HAP-1 (cell line): ENCODE measurements around the gene SCAI.
"Not testable (repeated sequence)": the region's sequence is repeated elsewhere in the genome, so short reads cannot be mapped to it uniquely, and the experiment has no call there.

Experiments used
- DNase-seq, 2 experiments: peaks; one replicate each; pipeline ENCODE4 v3.0.0-alpha.2; 2016 to 2020; ENCODE audit warnings: low spot score in 2 of 2
- H3K27me3 ChIP-seq: fragments of 250-450 bp; sonication (Bioruptor Pico); 2 replicates; pipeline ENCODE4 v1.5.1; 2020; ENCODE audit warnings: low read depth, mild to moderate bottlenecking, moderate library complexity
- H3K36me3 ChIP-seq: fragments of 250-450 bp; sonication (Bioruptor Pico); replicated peaks from 2 replicates; pipeline ENCODE4 v1.5.1; 2020; ENCODE audit warnings: mild to moderate bottlenecking
- H3K4me1 ChIP-seq: fragments of 250-450 bp; sonication (Bioruptor Pico); 2 replicates; pipeline ENCODE4 v1.5.1; 2020; ENCODE audit warnings: mild to moderate bottlenecking
- H3K4me3 ChIP-seq: fragments of 250-450 bp; sonication (Bioruptor Pico); 2 replicates; pipeline ENCODE4 v1.5.1; 2020; ENCODE audit warnings: mild to moderate bottlenecking, moderate library complexity
- H3K9me3 ChIP-seq: fragments of 250-450 bp; sonication (Bioruptor Pico); 2 replicates; pipeline ENCODE4 v1.5.1; 2020; ENCODE audit warnings: mild to moderate bottlenecking, moderate library complexity
- in situ Hi-C: fragments of 300-500 bp; cut with MboI; formaldehyde crosslinking; loops from 3 replicates; pipeline ENCODE4 v1.14.3; 2020; ENCODE audit warnings: low sequenced_read_pairs, inconsistent platforms, mixed read lengths

The SCAI gene

DNA sequence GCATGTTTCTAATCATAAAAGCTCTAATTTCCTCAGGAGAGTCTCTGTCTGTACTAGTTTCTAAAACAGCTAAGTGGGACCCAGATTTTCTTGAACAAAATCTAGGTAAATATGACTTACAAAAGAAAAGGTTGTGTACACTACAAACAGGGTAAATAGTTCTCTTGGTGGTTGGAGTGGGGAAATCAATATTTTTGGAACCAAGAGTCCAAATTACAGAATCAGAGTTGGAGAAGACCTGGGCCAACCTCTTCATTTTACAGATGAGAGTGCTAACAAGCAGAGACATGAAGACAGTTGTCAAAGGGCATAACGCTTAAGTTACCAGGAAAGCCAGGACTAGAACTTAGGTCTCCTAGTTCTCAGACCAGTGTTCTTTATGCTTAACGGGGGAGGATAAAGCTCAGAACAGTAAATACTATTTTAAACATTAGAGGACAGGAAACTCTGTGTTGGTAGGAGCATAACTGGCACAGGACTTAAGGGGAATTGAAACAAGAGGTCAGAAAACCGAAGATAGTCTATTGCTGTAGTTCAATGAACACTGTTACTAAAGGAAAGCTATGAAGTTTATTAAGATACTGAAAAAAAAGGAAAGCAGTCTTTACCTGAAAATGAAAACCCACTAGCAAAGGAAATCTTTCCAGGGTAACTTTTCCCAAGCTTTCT lies 193.1 kb downstream of the SCAI start:
- H3K9me3 ChIP-seq: no peaks in the 10 kb centered on the region
- H3K36me3 ChIP-seq: no peaks in the 10 kb centered on the region
- no peak overlapping the region for H3K4me3 ChIP-seq
- H3K27me3 ChIP-seq: no peaks in the 10 kb centered on the region
- no peak for DNase-seq
- in situ Hi-C loops: no loop called here
- H3K4me1 ChIP-seq: peaks cover 11% of the 10 kb centered on the region

- Histone ChIP-seq H3K9me3 (no peaks in the 10 kb centered on the region), H3K4me3 (no peak overlapping the region), H3K27me3 (no peaks in the 10 kb centered on the region), H3K4me1 (peaks cover 11% of the 10 kb centered on the region), H3K36me3 (no peaks in the 10 kb centered on the region)
- DNase-seq: no peak
- in situ Hi-C loops: no loop called here
Observed at GRCh38 chr9:124949387-124949786, 193.9 kb downstream of the SCAI start.

DNA sequence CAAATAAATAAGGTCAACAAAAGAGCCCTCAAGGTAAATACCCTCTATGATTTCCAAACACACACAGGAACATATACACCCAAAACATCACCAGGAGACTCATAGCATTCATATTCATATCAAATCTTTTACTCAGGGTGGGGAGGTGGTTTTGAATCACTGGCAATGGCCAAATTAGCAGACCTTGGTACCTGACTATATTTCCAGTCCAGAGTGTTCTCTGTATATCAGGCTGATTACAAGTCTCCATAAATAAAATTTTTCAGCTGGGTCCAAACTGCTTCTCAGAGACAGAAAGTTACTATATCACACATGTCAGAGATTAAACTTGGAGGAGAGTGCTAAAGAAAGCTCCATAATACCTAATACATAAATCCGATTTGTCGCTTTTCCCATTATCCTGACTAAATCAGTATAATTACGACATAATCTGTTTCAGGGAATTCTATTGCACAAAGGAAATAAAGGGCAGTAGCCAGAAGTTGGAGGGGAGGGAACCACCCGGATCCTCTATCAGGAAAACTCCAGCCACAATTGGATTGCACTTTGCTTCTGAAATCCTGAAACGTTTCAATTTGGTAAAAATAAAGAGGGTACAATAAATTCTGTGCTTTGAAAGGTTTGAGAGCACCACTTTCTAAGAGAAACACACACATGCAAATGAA lies 195.5 kb downstream of the SCAI start:
- Histone ChIP-seq H3K4me1 (peaks cover 15% of the 10 kb centered on the region), H3K9me3 (no peaks in the 10 kb centered on the region), H3K4me3 (no peak overlapping the region), H3K27me3 (no peaks in the 10 kb centered on the region), H3K36me3 (no peaks in the 10 kb centered on the region)
- in situ Hi-C loops: no loop called here
- peak; percentile 26 to 27 for DNase-seq

- H3K4me1 ChIP-seq: peaks cover 23% of the 10 kb centered on the region
- no peaks in the 10 kb centered on the region for H3K27me3 ChIP-seq
- H3K36me3 ChIP-seq: no peaks in the 10 kb centered on the region
- in situ Hi-C loops: no loop called here
- no peak overlapping the region for H3K4me3 ChIP-seq
- H3K9me3 ChIP-seq: no peaks in the 10 kb centered on the region
- DNase-seq: no peak
Observed at GRCh38 chr9:124946167-124946566, 197.2 kb downstream of the SCAI start.

DNA sequence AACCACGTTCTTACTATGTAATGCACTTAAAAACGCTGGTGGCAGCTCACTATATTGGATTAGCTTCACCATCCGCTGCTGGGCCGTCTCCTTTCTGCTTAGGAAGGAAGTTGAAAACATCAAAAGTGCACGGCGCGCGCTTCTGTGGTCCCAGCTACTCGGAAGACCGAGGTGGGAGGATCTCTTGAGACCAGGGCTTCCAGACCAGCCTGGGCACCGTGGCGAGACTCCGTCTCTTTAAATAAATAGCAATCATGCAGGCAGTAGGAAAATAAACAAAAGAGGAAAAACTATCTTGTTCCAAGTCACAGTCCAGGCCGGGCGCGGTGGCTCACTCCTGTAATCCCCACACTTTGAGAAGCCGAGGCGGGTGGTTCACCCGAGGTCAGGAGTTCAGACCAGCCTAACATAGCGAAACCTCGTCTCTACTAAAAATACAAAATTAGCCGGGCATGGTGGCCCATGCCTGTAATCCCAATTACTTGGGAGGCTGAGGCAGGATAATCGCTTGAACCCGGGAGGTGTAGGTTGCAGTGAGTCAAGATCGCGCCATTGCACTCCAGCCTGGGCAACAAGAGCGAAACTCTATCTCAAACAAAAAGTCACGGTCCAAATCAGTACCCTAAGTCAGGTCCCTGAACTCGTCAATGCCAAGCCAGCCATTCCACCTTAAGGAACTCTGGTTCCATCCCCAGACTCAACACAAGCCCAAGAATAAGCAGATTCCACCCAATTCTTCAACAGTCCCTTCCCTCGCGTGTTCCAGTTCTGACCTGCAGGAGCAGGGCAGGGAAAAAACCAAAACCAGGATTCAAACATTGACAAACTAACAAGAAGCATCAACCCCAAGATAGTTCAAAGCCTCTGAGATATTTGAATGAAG lies 201.4 kb downstream of the SCAI start:
- peak; percentile 9 to 58 for DNase-seq
- Histone ChIP-seq H3K36me3 (peaks cover 6% of the 10 kb centered on the region), H3K4me3 (peak overlapping the region; percentile 86), H3K27me3 (no peaks in the 10 kb centered on the region), H3K4me1 (peaks cover 17% of the 10 kb centered on the region), H3K9me3 (no peaks in the 10 kb centered on the region)
- in situ Hi-C loops: no loop called here

- peaks cover 13% of the 10 kb centered on the region for H3K36me3 ChIP-seq
- DNase-seq: peak; percentile 93 to 98
- peak within 1 kb of the TSS; percentile 86 for H3K4me3 ChIP-seq
- no peaks in the 10 kb centered on the region for H3K27me3 ChIP-seq
- H3K4me1 ChIP-seq: peaks cover 17% of the 10 kb centered on the region
- no peaks in the 10 kb centered on the region for H3K9me3 ChIP-seq
- in situ Hi-C loops: no loop called here
Observed at GRCh38 chr9:124940894-124941678, 202.2 kb downstream of the SCAI start, which contains the start of gene GOLGA1. TSS of gene GOLGA1 (minus strand) at chr9:124941083. CDS start at chr9:124938711, 2,372 bp downstream.

- in situ Hi-C loops: no loop called here
- Histone ChIP-seq H3K9me3 (no peaks in the 10 kb centered on the region), H3K4me3 (peak overlapping the region; percentile 86), H3K4me1 (peaks cover 17% of the 10 kb centered on the region), H3K27me3 (no peaks in the 10 kb centered on the region), H3K36me3 (peaks cover 17% of the 10 kb centered on the region)
- DNase-seq: no peak
Observed at GRCh38 chr9:124940521-124940893, 202.8 kb downstream of the SCAI start.

GRCh38 chr9:124939944-124940343 lies 203.4 kb downstream of the SCAI start:
- H3K9me3 ChIP-seq: no peaks in the 10 kb centered on the region
- no peaks in the 10 kb centered on the region for H3K27me3 ChIP-seq
- no peak for DNase-seq
- H3K4me3 ChIP-seq: peak overlapping the region; percentile 86
- H3K4me1 ChIP-seq: peaks cover 17% of the 10 kb centered on the region
- in situ Hi-C loops: no loop called here
- H3K36me3 ChIP-seq: peaks cover 17% of the 10 kb centered on the region

GRCh38 chr9:124934290-124934689 lies 209.0 kb downstream of the SCAI start:
- in situ Hi-C loops: no loop called here
- Histone ChIP-seq H3K4me1 (no peaks in the 10 kb centered on the region), H3K4me3 (no peak overlapping the region), H3K9me3 (no peaks in the 10 kb centered on the region), H3K27me3 (no peaks in the 10 kb centered on the region), H3K36me3 (peaks cover 34% of the 10 kb centered on the region)
- no peak for DNase-seq

DNA sequence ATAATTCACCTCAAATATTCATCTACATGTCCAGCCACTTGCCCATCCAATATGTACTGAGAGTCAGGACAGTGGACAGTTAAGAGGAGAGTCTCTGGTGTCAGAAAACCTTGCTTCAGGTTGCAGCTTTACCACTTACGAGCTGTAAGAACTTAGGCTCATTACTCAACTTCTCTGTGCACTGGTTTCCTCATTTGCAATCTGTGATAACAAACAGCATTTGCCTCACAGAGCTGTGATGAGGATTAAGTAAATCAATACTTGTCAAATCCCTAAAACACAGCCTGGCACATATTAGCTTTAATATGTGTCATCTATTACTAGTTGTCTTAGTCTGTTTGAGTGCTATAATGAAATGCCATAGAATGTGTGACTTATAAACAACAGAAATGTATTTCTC lies 211.0 kb downstream of the SCAI start:
- Histone ChIP-seq H3K36me3 (peaks cover 36% of the 10 kb centered on the region), H3K4me1 (no peaks in the 10 kb centered on the region), H3K27me3 (no peaks in the 10 kb centered on the region), H3K9me3 (no peaks in the 10 kb centered on the region), H3K4me3 (no peak overlapping the region)
- in situ Hi-C loops: no loop called here
- DNase-seq: no peak

- Histone ChIP-seq H3K27me3 (no peaks in the 10 kb centered on the region), H3K36me3 (peaks cover 24% of the 10 kb centered on the region), H3K4me1 (no peaks in the 10 kb centered on the region), H3K4me3 (no peak overlapping the region), H3K9me3 (no peaks in the 10 kb centered on the region)
- no peak for DNase-seq
- in situ Hi-C loops: no loop called here
Observed at GRCh38 chr9:124929464-124929863, 213.9 kb downstream of the SCAI start.

DNA sequence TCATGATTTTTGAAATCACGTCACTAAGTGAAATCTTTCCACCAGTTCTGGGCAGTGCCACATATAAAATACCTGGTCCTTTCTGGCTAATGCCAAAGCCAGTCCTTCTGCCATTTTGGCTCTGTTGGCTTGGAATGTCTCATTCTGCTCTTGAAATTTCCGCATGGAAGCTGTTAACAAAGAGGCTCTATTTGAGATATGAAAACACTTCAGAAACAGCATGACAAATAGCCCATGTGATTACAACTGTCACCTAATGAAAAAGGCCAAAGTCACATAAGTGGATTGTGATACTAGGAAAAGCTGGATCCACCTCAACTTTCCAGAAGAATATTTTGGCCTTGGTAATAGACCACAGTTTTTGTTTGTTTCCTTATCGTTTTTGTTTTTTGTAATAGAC lies 215.2 kb downstream of the SCAI start:
- Histone ChIP-seq H3K27me3 (no peaks in the 10 kb centered on the region), H3K4me3 (no peak overlapping the region), H3K4me1 (no peaks in the 10 kb centered on the region), H3K36me3 (peaks cover 16% of the 10 kb centered on the region), H3K9me3 (no peaks in the 10 kb centered on the region)
- DNase-seq: no peak
- in situ Hi-C loops: no loop called here

DNA sequence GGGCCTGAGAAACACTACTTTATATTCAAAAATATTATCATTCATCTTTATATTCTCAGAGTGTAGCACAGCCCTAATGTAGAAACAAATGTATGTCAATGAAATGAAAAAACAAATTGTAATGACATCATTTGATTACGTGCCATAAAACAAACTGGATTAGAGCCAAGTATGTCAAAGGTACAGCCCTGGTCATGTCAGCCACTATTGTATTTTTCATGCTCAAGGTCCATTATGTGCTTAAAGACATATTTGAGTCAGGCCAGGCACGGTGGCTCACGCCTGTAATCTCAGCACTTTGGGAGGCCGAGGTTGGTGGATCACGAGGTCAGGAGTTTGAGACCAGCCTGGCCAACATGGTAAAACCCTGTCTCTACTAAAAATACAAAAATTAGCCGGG lies 222.9 kb downstream of the SCAI start:
- H3K36me3 ChIP-seq: peaks cover 18% of the 10 kb centered on the region
- not testable (repeated sequence) for H3K27me3 ChIP-seq

More for the DNA sequence above, 222.9 kb downstream of the SCAI start:
- H3K4me3 ChIP-seq, DNase-seq, H3K4me1 ChIP-seq, H3K9me3 ChIP-seq, in situ Hi-C loops: not testable (repeated sequence)
